A549 treated with RU486 at 1 μM for 4 hours (cell line): ENCODE data around the gene CDH23. TPM values are rescaled to one million over a fixed set of nuclear protein-coding genes. Genes with fewer than 3 reads are reported as not detected.

Experiments used
- total RNA-seq: library from RNA; stranded (reverse); fragments of 200-300 nt; extraction: Qiagen RNA extraction; gene quantifications from 5 replicates; pipeline ENCODE4 v1.2.3, GENCODE V29; 2022; ENCODE audit warnings: low read depth

Gene CDH23
- 1.9 to 3.2 TPM (median 2.8 TPM) in 5 replicates for total RNA-seq

GRCh38 chr10:71396711-71397295 lies at the start of gene CDH23:
TSS of gene CDH23 (plus strand) at chr10:71396920. CDS start at chr10:71439832, 42,912 bp downstream.

DNA sequence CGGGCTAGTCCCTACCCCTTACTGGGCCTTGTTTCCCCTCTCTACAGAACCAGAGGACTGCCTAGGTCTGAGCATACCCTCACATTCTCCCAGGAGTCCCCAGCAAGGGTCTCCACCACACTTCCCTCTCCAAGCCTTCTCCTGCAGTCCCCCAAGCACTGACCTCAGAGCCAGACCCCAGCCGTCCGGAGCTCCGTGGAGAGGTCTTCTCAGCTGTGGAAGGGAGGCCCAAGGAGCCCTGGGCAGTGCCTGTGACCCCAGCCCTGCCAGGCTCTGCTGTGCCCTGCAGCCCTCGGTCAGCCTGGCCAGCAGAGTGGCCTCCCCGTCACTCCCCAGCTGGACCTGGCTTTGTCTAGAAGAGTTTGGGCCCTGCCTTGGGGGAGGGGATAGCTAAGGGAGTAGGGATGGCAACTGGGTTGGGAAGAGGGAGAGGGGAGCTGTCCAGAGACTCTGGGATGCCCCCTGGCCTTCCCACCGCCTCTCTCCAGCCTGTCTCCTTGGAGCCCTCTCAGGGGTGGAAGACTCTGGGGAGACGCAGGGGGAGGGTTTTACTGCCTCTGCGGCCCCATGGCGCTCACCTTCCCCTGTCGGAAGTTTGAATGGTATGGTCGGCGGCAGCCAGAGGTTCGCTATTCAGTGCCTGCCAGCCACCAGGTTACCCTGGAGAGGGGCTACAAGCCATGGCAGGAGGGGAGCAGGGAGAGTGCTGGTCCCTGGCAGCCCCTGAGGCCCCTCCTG lies 322.9 kb downstream of the CDH23 start, which contains the start of gene C10orf105:
Gene C10orf105 (minus strand): TSS at position 315 of the 738 bp plus-strand sequence. CDS start 3,441 bp downstream, outside the sequence.

DNA sequence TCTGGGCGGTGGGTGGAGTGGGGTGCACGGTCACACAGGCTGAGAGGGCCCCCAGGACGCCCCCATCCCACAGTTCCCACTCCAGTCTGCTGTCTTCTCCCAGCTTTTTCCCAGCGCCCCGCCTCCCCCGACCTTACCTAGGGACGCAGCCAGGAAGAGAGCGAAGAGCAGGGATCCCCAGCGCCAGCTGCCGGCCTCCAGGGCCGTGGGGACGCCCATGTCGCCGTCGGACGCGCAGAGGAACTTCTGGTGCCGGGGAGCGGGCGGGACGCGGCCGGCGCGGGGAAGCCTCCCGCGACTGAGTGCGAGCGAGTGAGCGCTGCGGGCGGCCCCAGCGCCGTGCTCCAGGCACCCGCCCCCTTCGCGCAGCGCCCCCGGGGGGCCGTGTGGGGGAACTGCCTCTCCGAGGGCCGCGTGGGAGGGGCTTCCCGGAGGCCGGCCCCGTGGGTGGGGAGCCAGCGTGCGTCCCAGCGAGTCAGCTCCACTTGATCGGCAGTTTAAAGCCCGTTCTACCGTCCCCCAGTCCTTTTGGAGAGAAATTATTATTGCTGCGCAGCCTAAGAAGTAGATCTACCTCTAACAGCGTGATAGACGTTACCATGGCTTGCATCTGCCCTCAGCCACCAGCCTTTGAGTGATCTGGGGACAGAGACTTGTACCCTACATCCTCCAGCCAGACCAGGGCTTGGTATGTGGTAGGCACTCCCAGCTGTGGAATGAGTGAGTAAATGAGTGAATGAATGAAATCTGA lies 376.7 kb downstream of the CDH23 start, which contains the start of gene VSIR:
Gene VSIR (minus strand): TSS at position 300 of the 751 bp plus-strand sequence. CDS start 81 bp downstream, at position 219.

DNA sequence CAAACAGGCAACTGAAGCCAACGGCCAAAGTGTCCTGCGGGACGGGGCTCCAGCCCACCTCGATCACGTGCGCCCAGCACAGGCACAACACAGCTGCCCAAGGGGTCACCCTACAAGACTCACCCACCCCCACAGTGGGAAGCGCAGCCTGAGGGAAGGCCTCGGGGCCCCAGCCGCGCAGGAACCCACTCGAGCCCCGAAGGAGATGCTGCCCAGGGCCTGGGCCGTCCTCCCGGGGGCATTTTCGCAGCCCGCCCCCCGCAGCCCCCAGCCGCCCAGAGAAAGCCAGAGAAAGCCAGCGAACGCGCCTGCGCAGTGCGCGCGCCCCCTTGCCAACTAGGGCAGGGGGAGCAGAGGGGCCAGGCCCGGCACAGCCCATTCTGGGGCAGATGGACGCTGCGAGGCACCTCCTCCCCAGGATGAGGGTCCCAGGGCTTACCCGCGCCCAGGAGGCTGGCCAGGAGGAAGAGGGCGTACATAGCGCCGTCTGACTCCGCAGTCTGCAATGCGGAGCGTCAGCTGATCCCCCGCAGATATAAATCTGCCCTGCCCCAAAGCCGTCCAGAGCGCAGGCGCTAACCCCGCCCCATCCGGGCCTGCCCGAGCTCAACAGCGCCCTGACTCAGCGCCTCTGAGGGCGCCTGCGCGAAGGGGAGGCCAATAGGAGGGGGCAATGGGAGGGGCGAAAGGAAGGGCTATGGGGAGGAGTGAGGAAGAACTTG lies 454.2 kb downstream of the CDH23 start, which contains the start of gene PSAP:
Gene PSAP (minus strand): TSS at position 509 of the 722 bp plus-strand sequence. CDS start 30 bp downstream, at position 479.

Other genes with a start within 250 kb of the CDH23 start
- gene UNC5B, start 184.3 kb upstream of the CDH23 start, total RNA-seq, result 0.48 to 0.83 TPM (median 0.76 TPM) in 5 replicates
- gene SLC29A3, start 77.7 kb upstream of the CDH23 start, total RNA-seq, result 15.1 to 19.4 TPM (median 16.3 TPM) in 5 replicates